Hepatocyte (in vitro differentiated cells): ENCODE measurements around the gene HNF4A. TPM values are rescaled to one million over a fixed set of nuclear protein-coding genes. Genes with fewer than 3 reads are reported as not detected.

Experiments
- DNase-seq: peaks from one replicate; pipeline ENCODE4 v3.0.0-alpha.2; 2016; ENCODE audit warnings: low spot score
- H2AFZ ChIP-seq: fragments of 200-600 bp; sonication (generic); 2 replicates; pipeline ENCODE4 v1.6.0; 2016; ENCODE audit warnings: antibody characterized with exemption, mild to moderate bottlenecking
- H3K27ac ChIP-seq: fragments of 200-600 bp; sonication (generic); 2 replicates; pipeline ENCODE4 v1.5.1; 2016; ENCODE audit warnings: mild to moderate bottlenecking
- H3K27me3 ChIP-seq: fragments of 200-600 bp; sonication (generic); 2 replicates; pipeline ENCODE4 v1.6.1; 2016
- H3K36me3 ChIP-seq: fragments of 200-600 bp; sonication (generic); replicated peaks from 2 replicates; pipeline ENCODE4 v1.5.1; 2016; ENCODE audit warnings: low read depth; ENCODE audit not compliant: insufficient read depth
- H3K4me1 ChIP-seq: fragments of 200-600 bp; sonication (generic); 2 replicates; pipeline ENCODE4 v1.5.1; 2016; ENCODE audit warnings: mild to moderate bottlenecking, moderate library complexity; ENCODE audit not compliant: insufficient read depth
- H3K4me2 ChIP-seq: fragments of 200-600 bp; sonication (generic); 2 replicates; pipeline ENCODE4 v1.6.0; 2016
- H3K4me3 ChIP-seq: fragments of 200-600 bp; sonication (generic); 2 replicates; pipeline ENCODE4 v1.5.1; 2016; ENCODE audit warnings: mild to moderate bottlenecking
- H3K79me2 ChIP-seq: fragments of 200-600 bp; sonication (generic); 2 replicates; pipeline ENCODE4 v1.6.0; 2017; ENCODE audit warnings: mild to moderate bottlenecking
- H3K9me2 ChIP-seq: fragments of 200-600 bp; sonication (generic); replicated peaks from 2 replicates; pipeline ENCODE4 v1.6.0; 2017; ENCODE audit warnings: mild to moderate bottlenecking; ENCODE audit not compliant: insufficient read depth
- H3K9me3 ChIP-seq: fragments of 200-600 bp; sonication (generic); 2 replicates; pipeline ENCODE4 v1.5.1; 2016; ENCODE audit warnings: low read depth, mild to moderate bottlenecking
- H4K20me1 ChIP-seq: fragments of 200-600 bp; sonication (generic); 2 replicates; pipeline ENCODE4 v1.6.0; 2016; ENCODE audit warnings: mild to moderate bottlenecking; ENCODE audit not compliant: insufficient read depth, poor library complexity, severe bottlenecking
- EZH2 ChIP-seq: fragments of 200-600 bp; sonication (generic); IDR thresholded peaks from 2 replicates; pipeline ENCODE4 v1.6.1; 2016; ENCODE audit warnings: antibody characterized with exemption, mild to moderate bottlenecking, borderline replicate concordance
- EZH2phosphoT487 ChIP-seq: fragments of 200-600 bp; sonication (generic); IDR thresholded peaks from one replicate; pipeline ENCODE4 v1.6.1; 2018; ENCODE audit warnings: antibody characterized with exemption, mild to moderate bottlenecking, low read depth, moderate library complexity; ENCODE audit not compliant: unreplicated experiment, severe bottlenecking
- WGBS: methylation state at CpG from one replicate; pipeline ENCODE4 v1.1.6; 2016; ENCODE audit warnings: low lambda C conversion rate; ENCODE audit errors: missing lambda C conversion rate; 5-methylcytosine and 5-hydroxymethylcytosine counted together
- polyA plus RNA-seq: library from polyadenylated mRNA; unstranded; fragments of >200 nt; fragmentation: Nextera tagmentation; extraction: Ambion mirVana; gene quantifications from 2 replicates; pipeline ENCODE4 v1.2.1, GENCODE V29; 2016
- total RNA-seq: library from RNA; depleted of rRNA; stranded (reverse); fragments of >200 nt; gene quantifications from 2 replicates; pipeline ENCODE4 v1.2.3, GENCODE V29; 2014
- TF ChIP-seq, protein P1 (sequence below): fragments of 200-600 bp; sonication (generic); IDR thresholded peaks from 2 replicates; pipeline ENCODE4 v1.5.1; 2016; ENCODE audit warnings: antibody characterized with exemption, mild to moderate bottlenecking; ENCODE audit not compliant: poor library complexity

Gene HNF4A
- total and polyA plus RNA-seq, 2 experiments from 2014 or later = 38.2 to 88.0 TPM

DNA sequence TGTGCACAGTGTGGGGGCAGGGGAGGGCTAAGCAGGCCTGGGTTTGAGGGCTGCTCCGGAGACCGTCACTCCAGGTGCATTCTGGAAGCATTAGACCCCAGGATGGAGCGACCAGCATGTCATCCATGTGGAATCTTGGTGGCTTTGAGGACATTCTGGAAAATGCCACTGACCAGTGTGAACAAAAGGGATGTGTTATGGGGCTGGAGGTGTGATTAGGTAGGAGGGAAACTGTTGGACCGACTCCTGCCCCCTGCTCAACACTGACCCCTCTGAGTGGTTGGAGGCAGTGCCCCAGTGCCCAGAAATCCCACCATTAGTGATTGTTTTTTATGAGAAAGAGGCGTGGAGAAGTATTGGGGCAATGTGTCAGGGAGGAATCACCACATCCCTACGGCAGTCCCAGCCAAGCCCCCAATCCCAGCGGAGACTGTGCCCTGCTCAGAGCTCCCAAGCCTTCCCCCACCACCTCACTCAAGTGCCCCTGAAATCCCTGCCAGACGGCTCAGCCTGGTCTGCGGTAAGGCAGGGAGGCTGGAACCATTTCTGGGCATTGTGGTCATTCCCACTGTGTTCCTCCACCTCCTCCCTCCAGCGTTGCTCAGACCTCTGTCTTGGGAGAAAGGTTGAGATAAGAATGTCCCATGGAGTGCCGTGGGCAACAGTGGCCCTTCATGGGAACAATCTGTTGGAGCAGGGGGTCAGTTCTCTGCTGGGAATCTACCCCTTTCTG lies 76.2 kb downstream of the HNF4A start:
- Histone ChIP-seq H4K20me1 (no peaks in the 10 kb centered on the region), H3K36me3 (no peaks in the 10 kb centered on the region), H3K9me3 (no peaks in the 10 kb centered on the region), H3K79me2 (no peaks in the 10 kb centered on the region), H3K4me1 (no peaks in the 10 kb centered on the region), H3K27ac (peak overlapping the region; percentile 81), H3K9me2 (no peaks in the 10 kb centered on the region), H2AFZ (no peak overlapping the region), H3K4me2 (no peak overlapping the region), H3K4me3 (no peak overlapping the region), H3K27me3 (no peaks in the 10 kb centered on the region)
- TF ChIP-seq EZH2 = no peak
- no peak for TF ChIP-seq EZH2phosphoT487
- TF ChIP-seq, protein P1, sequence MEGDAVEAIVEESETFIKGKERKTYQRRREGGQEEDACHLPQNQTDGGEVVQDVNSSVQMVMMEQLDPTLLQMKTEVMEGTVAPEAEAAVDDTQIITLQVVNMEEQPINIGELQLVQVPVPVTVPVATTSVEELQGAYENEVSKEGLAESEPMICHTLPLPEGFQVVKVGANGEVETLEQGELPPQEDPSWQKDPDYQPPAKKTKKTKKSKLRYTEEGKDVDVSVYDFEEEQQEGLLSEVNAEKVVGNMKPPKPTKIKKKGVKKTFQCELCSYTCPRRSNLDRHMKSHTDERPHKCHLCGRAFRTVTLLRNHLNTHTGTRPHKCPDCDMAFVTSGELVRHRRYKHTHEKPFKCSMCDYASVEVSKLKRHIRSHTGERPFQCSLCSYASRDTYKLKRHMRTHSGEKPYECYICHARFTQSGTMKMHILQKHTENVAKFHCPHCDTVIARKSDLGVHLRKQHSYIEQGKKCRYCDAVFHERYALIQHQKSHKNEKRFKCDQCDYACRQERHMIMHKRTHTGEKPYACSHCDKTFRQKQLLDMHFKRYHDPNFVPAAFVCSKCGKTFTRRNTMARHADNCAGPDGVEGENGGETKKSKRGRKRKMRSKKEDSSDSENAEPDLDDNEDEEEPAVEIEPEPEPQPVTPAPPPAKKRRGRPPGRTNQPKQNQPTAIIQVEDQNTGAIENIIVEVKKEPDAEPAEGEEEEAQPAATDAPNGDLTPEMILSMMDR = peak; percentile 8
- WGBS = 62% methylated on average over 11 of the region's 11 CpGs
- no peak for DNase-seq

DNA sequence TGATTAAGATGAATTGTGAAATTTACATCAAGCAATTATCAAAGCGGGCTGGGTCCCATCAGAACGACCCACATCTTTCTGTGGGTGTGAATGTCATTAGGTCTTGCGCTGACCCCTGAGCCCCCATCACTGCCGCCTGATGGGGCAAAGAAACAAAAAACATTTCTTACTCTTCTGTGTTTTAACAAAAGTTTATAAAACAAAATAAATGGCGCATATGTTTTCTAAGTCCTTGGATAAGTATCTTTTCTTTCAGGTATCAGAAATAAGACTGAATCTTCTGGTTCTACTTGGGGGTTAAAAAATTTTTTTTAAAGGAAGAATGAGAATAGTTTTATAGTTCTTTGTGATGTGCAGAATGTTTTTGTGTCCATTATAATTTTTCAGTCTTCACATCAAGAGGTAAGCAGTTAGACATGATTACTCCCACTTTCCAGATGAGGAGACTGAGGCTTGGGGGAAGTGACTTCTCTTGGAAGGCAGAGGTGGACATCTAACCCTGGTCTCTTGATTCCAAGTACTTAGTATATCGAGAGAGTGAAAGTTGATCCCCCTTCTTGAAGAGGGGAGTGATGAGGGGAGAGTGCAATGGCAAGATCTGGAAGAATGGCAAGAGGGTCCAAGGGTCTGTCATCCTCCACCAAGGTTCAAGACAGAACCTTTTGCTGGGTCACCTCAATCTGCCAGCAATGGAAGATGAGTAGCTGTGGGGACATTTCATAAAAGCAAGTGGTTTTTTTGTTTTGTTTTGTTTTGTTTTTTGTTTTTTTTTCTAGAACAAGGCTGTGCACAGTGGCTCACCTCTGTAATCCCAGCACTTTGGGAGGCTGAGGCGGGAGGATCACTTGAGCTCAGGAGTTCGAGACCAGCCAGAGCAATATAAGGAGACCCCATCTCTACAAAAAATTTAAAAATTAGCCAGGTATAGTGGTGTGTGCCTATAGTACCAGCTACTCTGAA lies 77.4 kb downstream of the HNF4A start:
- Histone ChIP-seq H3K4me3 (no peak overlapping the region), H3K27me3 (no peaks in the 10 kb centered on the region), H3K9me3 (no peaks in the 10 kb centered on the region), H2AFZ (no peak overlapping the region), H3K36me3 (no peaks in the 10 kb centered on the region), H3K4me1 (no peaks in the 10 kb centered on the region), H3K9me2 (no peaks in the 10 kb centered on the region), H4K20me1 (no peaks in the 10 kb centered on the region), H3K79me2 (no peaks in the 10 kb centered on the region), H3K4me2 (no peak overlapping the region), H3K27ac (peak overlapping the region; percentile 89)
- no peak for TF ChIP-seq EZH2
- TF ChIP-seq EZH2phosphoT487 = no peak
- TF ChIP-seq, protein P1 = no peak
- WGBS = 91% methylated on average over 8 of the region's 8 CpGs
- DNase-seq = no peak

DNA sequence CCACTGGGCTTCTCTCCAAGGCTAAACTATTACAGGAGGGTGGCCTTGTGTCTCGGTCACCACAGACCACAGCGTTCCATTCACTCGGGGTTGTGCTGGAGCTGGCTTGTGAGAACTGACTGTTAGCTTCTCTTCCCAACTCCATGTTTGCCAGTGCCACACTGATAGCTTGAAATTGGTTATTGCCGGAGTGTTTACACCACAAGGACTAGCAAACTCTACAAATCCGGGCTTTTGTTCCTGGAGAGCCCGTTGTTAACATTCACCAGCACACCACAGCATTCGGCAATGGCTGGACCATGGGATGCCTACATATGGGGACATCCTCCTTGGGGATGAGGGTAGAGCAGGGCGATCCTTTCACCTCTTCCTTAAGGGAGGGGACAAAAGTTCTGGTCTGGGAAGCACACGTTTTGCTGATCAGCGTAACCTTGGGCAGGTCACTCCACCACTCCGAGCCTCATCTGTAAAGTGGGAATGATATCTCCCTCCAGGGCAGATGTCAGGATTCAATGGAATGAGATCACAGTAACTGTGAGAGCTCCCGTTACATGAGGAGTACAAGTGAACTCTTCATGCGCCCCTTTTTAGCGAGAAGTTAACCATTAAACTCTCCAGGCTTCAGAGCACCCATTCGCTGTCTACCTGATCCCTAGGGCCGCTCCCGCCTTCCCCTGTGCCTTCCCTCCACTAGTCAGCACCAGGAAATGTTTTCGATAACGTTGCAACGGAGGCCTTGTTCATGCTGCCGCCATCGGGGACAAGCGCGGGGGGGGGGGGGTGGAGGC lies 78.4 kb downstream of the HNF4A start:
- no peaks in the 10 kb centered on the region for H3K79me2 ChIP-seq
- no peaks in the 10 kb centered on the region for H3K27me3 ChIP-seq
- no peak overlapping the region for H2AFZ ChIP-seq
- WGBS = 67% methylated on average over 24 of the region's 24 CpGs
- peak overlapping the region; percentile 1 for H3K4me2 ChIP-seq
- DNase-seq = peak; percentile 69
- H3K27ac ChIP-seq = peak overlapping the region; percentile 89
- H3K4me1 ChIP-seq = no peaks in the 10 kb centered on the region
- H3K9me3 ChIP-seq = no peaks in the 10 kb centered on the region
- no peaks in the 10 kb centered on the region for H3K9me2 ChIP-seq
- no peaks in the 10 kb centered on the region for H3K36me3 ChIP-seq
- TF ChIP-seq, protein P1 = no peak
- TF ChIP-seq EZH2phosphoT487 (no peak), EZH2 (no peak)
- no peak overlapping the region for H3K4me3 ChIP-seq
- H4K20me1 ChIP-seq = no peaks in the 10 kb centered on the region
